ENCODE results near the gene TPO. TPM values are rescaled to one million over a fixed set of nuclear protein-coding genes. Genes with fewer than 3 reads are reported as not detected.

The TPO gene
- total RNA-seq, 1 donor from 2014 or later = 7.0 TPM

DNA sequence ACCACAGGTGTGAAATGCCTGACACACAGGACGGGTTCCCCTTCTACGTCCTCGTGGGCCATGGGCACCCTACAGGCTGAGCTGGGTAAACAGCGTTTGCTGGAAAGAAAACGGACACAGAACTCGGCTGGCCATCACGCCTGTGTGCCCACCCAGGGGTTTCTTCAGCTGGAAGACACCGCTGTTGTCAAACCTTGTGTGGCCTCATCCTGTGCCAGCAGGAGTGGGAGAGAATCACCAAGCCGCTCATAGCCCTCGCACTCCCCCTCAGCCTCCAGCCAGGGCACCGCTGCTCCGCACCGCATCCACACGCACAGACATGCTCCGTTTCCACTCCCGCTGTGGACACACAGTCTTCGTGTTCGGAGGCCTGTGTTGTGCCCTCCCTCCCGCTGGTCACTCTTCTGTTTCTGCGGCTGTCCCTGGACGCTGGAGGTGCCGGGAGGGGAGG, 169.7 kb downstream of the TPO start:
- no peak for ATAC-seq (ENCODE audit: poor library complexity)
- intact Hi-C loops (cut with DNase I) = no loop called here
- peak; percentile 35 for DNase-seq

- ATAC-seq (ENCODE audit: poor library complexity) (no peak), DNase-seq (peak; percentile 24)
- intact Hi-C loops (cut with DNase I) = no loop called here
These were observed 170.8 kb downstream of the TPO start for GRCh38 chr2:1584051-1584531.

DNA sequence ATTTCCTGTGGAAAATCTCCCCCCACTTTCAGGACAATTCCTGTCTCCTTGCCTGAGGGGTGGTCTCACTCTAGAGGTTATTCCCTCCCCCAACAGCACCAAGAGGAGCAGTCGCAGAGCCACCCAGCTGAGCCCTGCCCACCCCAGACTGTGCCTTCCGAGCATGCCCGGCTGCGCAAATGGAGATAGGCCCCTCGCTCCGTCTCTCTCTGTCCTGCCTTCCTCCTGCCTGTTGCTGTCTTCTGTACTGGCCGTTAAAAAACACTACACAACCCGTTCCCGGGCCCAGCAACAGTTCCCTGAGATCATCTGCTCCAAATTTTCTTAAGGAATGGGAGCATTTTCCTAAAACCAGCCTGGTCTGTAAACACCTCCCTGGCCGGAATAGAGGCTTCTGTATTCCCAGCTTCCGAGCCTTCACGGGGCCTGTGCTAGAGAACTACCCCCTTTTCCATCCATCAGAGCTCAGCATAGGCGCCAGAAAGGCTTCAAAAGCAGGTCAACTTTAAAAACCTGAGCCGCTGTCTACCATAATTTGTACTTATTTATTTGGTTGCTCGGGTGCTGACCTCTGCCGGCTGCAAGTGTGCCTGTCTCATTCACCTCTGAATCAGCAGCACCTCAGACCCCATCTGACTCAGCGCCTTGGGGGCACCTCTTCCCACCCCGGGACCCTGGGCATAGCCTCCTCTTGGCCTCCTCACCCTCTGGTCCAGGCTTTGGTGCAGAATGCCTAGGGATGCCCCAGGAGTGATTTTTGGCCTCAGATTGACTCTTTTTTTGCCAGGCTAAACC, 171.6 kb downstream of the TPO start:
- ATAC-seq (ENCODE audit: poor library complexity) = no peak
- intact Hi-C loops (cut with DNase I) = no loop called here
- DNase-seq = peak; percentile 26

DNA sequence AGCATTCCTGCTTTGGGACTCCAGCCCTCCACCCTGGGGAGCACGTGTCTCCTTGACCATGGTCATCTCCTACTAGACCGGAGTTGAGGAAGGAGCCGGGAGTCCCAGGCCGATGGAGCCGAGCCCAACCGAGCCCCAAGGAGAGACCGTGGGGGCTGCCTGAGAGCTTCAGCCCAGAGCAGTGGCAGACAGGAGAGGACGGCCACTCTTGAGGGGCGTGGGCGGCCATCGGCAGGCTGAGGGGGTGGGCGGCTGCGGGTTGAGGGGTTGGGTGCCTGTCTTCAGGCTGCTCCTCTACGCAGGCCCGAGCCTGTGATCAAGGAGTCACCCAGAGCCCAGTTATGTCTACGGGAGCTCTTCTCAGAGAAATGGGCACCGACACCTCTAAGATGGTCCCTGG, 172.4 kb downstream of the TPO start:
- ATAC-seq (ENCODE audit: poor library complexity) (no peak), DNase-seq (peak; percentile 34)
- intact Hi-C loops (cut with DNase I) = no loop called here

DNA sequence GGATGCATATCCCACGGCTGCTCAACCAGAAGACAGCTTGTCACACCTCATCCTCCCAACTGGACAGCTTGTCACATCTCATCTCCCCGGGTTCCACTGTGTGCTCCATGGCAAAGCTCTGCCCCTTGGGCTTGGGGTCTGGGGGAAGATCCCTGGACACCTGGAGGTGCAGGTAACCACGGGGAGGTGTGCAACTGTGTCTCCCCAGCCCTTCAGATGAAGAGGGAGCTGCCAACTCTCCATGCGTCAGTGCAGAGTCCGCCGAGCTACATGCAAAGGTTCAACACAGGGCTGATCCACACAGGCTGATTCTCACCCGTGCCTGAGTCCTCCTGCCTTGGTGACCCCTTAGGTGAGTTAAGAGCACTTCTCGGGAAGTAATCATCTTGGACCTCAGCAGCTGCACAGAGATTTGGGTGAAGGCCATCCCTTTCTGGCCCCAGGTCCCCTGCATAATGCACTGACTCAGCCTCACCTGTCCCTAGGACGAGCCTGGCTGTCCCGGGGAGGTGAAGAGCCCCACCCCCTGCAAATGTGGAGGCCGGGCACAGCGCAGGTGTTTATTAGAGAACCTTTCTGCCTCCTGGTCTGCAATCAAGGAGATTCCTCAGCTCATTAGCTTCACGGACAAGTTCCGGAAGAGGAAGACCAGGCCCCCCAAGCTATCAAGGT, 173.1 kb downstream of the TPO start:
- ATAC-seq (ENCODE audit: poor library complexity) (no peak), DNase-seq (peak; percentile 23)
- intact Hi-C loops (cut with DNase I) = no loop called here

- DNase-seq = peak; percentile 30
- intact Hi-C loops (cut with DNase I) = no loop called here
- no peak for ATAC-seq (ENCODE audit: poor library complexity)
These were observed 173.9 kb downstream of the TPO start for GRCh38 chr2:1586923-1587840.

GRCh38 chr2:1588051-1588977, 175.1 kb downstream of the TPO start:
- DNase-seq (peak; percentile 35), ATAC-seq (ENCODE audit: poor library complexity) (no peak)
- intact Hi-C loops (cut with DNase I) = no loop called here

GRCh38 chr2:1588978-1589621, 175.8 kb downstream of the TPO start:
- no peak for ATAC-seq (ENCODE audit: poor library complexity)
- DNase-seq = peak; percentile 27
- intact Hi-C loops (cut with DNase I) = no loop called here

DNA sequence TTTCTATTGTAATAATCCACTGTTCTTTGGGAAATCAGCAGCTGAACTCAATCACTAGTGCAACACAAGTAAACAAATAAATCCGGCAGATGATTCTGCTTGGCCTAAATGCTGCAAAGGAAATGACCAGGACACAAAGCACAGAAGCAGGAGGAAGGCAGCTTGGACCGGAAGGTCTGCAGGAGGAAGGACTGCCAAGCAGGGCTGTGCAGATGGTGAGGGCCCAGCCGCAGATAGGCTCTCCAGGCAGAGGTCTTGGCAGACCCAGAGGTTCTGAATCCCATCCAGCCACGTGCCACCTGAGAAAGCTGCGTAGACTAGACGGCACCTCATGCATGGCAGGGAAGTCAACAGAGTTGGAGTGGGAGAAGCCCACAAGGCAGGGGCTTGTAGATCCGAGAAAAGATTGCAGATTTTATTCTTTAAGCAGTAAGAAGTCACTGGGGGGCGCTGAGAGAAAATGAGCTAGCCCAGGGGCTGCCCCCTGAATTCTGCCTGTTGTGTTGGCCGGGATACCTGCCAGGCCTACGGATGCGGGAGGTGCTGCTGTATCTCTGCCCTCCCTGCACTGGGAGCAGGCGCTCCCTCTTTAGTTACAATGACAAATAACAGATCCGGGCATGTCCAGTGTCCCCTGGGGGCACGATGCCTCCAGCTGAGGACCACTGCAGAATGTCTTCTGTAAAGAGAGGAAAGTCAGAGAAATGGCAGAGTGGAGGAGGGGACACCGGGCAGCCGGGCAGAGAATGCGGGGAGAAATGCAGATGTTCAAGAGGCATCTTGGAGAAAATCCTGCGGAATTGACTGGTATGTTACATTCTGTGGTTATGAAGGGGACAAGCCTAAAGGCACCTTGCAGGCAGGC, 177.6 kb downstream of the TPO start:
- DNase-seq = peak; percentile 11
- intact Hi-C loops (cut with DNase I) = loop anchor here (5.0 kb wide), 1 partner anchor 156 kb away; no protein-coding TSS in a partner anchor
- ATAC-seq (ENCODE audit: poor library complexity) = no peak

GRCh38 chr2:1591461-1591770, 178.2 kb downstream of the TPO start:
- intact Hi-C loops (cut with DNase I) = loop anchor here (5.0 kb wide), 1 partner anchor 156 kb away; no protein-coding TSS in a partner anchor
- DNase-seq (no peak), ATAC-seq (ENCODE audit: poor library complexity) (peak; percentile 20)

Measured in Right ventricle myocardium superior (tissue), 1 donor.